ENCODE measurements around the gene DBX1.
A peak's percentile ranks its signal among the peaks of the same experiment; 100 is the strongest.

The DBX1 gene

GRCh38 chr11:20120134-20120925 lies 39.9 kb downstream of the DBX1 start:
- DNase-seq (ENCODE audit: low spot score): no peak

DNA sequence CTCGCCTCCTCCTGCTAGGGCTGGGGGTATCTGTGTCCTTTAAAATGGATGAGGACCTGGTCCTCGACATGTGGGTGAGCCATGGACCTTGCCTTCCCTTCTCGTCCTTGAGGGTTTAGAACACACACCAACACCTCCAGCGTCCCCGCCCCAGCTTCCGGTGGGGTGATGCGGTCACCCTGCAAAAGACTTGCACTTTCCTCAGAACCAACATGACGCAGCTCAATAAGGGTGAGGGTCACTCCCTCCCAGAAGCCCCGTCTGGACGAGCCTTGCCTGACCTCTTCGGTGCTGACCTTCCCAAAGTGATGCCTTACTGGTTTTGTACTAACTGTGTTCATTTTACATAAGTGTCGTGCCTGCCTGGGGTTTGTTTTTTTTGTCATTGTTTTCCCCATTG lies 41.0 kb downstream of the DBX1 start:
- no peak for DNase-seq (ENCODE audit: low spot score)

DNA sequence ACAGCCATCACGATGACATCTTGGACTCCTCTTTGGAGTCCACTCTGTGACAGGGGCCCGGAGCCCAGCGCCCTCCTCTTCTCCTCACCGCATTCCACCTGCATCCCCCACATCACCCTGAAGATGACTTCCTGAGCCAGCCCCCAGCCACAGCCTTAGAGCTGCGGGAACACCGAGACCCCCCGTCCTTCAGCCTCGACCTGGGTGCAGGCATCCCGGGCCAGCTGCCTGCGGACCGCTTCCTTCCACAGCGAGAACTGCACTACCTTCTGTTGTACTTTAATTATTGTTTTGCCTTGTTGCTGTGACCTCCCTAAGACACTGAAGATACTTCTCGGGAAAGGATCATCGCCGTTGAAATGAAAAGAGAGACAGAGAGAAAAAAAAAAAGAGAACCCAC lies 42.1 kb downstream of the DBX1 start:
- DNase-seq (ENCODE audit: low spot score): no peak

GRCh38 chr11:20117291-20117690 lies 43.0 kb downstream of the DBX1 start:
- DNase-seq (ENCODE audit: low spot score): no peak

DNA sequence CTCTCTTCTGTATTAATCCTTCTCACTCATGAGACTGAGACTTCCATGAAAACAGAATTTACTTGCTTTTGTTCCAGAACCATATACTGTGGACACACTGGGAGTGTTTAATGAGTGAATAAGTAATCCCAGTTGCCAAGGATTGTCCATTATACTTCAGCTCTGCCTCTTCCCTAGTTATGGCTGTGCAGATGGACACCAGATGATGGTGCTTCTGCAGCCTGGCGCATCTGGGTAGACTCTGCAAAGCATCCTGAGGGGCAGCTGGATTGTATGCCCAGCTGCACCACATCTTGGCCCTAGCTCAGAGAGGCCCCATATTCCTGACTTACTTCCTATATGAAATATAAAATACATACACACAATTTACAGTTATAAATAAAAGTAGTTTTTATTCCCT lies 43.5 kb downstream of the DBX1 start:
- no peak for DNase-seq (ENCODE audit: low spot score)

DNA sequence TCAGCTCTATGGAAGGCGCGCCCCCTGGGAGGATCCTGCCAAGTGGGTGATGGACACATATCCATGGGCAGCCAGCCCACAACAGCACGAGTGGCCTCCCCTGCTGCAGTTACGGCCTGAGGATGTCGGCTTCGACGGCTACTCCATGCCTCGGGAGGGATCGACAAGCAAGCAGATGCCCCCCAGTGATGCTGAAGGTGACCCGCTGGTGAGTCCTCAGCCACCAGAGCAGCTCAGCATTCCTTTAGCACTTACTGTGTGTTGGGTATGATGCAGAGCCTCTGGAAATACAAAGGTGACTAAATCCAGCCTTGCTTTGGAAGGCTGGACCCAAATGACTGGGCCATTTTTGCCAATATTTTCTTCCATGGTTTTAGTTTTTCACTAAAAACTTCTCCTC lies 45.7 kb downstream of the DBX1 start:
- no peak for DNase-seq (ENCODE audit: low spot score)

GRCh38 chr11:20113149-20113438 lies 47.2 kb downstream of the DBX1 start:
- no peak for DNase-seq (ENCODE audit: low spot score)

- DNase-seq (ENCODE audit: low spot score): peak; percentile 82
These were observed 47.8 kb downstream of the DBX1 start for GRCh38 chr11:20112291-20113148.

- DNase-seq (ENCODE audit: low spot score): no peak
These were observed 48.4 kb downstream of the DBX1 start for GRCh38 chr11:20111871-20112270.

DNA sequence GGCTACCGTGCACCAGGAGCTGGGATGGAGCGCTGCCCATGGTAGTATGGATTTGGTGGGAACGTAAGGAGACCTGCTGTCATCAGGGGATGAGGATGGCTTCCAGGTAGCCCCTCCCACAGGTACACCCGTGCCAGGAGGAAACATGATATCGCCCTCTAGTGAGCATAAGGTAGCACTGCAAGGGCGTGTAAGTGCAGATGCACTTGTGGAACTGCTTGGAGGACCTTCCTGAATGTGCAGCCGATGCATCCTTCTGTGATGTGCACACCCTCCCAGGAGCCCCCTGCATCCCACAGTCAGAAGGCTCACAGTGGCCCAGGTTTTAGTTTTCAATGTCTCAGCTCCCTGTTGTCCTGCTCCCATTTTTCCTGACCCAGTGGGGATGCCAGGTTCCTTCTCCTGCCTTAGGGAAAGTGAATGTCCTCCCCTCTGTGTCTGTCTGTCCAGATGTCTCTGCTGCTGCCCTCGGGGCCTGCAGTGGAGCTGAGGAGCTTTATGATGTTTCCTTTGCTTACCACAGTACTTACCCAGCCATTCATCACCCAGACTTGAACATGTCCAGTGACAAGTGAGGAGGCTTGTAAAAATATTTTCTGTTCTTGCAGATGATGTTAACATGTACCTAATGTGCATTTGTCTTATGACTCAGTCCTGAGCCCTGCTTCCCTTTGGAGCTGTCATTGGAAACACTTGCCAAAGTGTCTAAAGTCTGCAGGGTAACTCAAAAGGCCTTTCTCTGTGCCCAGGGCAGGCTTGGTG lies 49.2 kb downstream of the DBX1 start:
- peak; percentile 36 for DNase-seq (ENCODE audit: low spot score)

DNA sequence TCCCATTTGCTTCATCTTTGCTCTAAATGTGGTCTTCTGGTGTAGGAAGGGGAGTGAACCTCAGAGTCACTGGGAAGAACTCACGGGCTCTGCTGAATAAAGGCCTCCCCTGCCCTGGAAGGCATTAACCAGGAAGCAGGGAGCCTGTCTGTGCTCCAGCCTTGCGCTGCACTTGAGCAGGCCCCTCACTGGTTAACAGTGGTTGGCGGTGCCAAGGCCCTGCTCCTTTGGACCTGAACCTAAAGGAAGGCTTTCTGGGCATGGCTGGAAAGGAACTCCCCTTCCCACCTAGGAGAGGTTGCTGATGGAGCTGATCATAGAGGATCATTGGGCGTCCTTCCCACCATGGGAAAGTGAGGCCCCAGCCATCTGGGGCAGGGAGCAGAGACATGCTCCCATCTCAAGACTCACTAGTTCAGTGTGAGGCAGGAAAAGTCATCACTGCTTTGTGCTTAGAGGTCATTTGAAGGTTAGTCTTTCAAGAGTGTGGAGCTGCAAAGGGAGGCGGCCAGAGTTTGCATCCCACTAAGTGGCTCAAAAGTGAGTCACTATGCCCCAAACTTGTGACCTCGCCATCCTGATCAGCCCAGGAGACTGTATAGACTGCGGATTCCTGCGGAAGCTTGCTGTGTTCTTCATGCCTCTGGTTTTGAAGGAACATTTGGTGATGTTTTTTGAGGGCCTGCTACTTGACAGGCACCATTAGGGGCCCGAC lies 50.4 kb downstream of the DBX1 start:
- no peak for DNase-seq (ENCODE audit: low spot score)

Data from COLO829 (cell line).